Activated CD4-positive, alpha-beta T cell treated with anti-CD3 and anti-CD28 coated beads, Interleukin-2, amount 50 U/mL, for 4 hours (primary cell): Measurements from ENCODE around the gene ZKSCAN7.
"Not testable (repeated sequence)": the region's sequence is repeated elsewhere in the genome, so short reads cannot be mapped to it uniquely, and the experiment has no call there.

Source experiments
- DNase-seq, 2 experiments: peaks; one replicate each; pipeline ENCODE4 v3.0.0-alpha.2; 2020

Gene ZKSCAN7

GRCh38 chr3:44577354-44577952, 22.5 kb downstream of the ZKSCAN7 start:
- not testable (repeated sequence) for DNase-seq

GRCh38 chr3:44578316-44578715, 23.3 kb downstream of the ZKSCAN7 start:
- DNase-seq: not testable (repeated sequence)

- DNase-seq: not testable (repeated sequence)
These were observed 24.0 kb downstream of the ZKSCAN7 start for GRCh38 chr3:44578924-44579515.

GRCh38 chr3:44579749-44580148, 24.8 kb downstream of the ZKSCAN7 start:
- DNase-seq: not testable (repeated sequence)

GRCh38 chr3:44580971-44581370, 26.0 kb downstream of the ZKSCAN7 start:
- DNase-seq: not testable (repeated sequence)

GRCh38 chr3:44584646-44585501, 29.9 kb downstream of the ZKSCAN7 start, which contains the start of gene ZNF660:
Gene ZNF660, plus strand, starts transcription at chr3:44584964. Its CDS starts 9,230 bp downstream, at chr3:44594194.
- DNase-seq: no peak

GRCh38 chr3:44596621-44597020, 41.6 kb downstream of the ZKSCAN7 start:
- no peak for DNase-seq

- DNase-seq: no peak
These were observed 46.8 kb downstream of the ZKSCAN7 start for GRCh38 chr3:44601749-44602148.

GRCh38 chr3:44612678-44613077, 57.7 kb downstream of the ZKSCAN7 start:
- no peak for DNase-seq
